OCI-LY1 (cell line): ENCODE results near the gene MTRFR.
"Not testable (repeated sequence)": the region's sequence is repeated elsewhere in the genome, so short reads cannot be mapped to it uniquely, and the experiment has no call there.

Experiments
- H2AFZ ChIP-seq: fragments of 200-600 bp; sonication (generic), shearing (Covaris generic); 2 replicates; pipeline ENCODE4 v1.6.0; 2014; ENCODE audit warnings: antibody characterized with exemption, mild to moderate bottlenecking, low read length
- H3F3A ChIP-seq: fragments of 200-600 bp; sonication (generic), shearing (Covaris generic); 2 replicates; pipeline ENCODE4 v1.6.0; 2014; ENCODE audit warnings: mild to moderate bottlenecking, antibody characterized with exemption, low read length, moderate library complexity; ENCODE audit not compliant: insufficient read depth
- H3K27ac ChIP-seq: fragments of 200-600 bp; sonication (generic); 2 replicates; pipeline ENCODE4 v1.5.1; 2014; ENCODE audit warnings: low read length, mixed run types, mild to moderate bottlenecking, low read depth; ENCODE audit not compliant: poor library complexity, severe bottlenecking
- H3K27me3 ChIP-seq: fragments of 200-600 bp; sonication (generic); 2 replicates; pipeline ENCODE4 v1.6.0; 2014; ENCODE audit warnings: antibody characterized with exemption, mild to moderate bottlenecking, low read length, moderate library complexity; ENCODE audit not compliant: insufficient read depth
- H3K36me3 ChIP-seq: fragments of 200-600 bp; sonication (generic); 2 replicates; pipeline ENCODE4 v1.6.1; 2014; ENCODE audit warnings: mild to moderate bottlenecking, antibody characterized with exemption, low read length, moderate library complexity, mixed read lengths; ENCODE audit not compliant: insufficient read depth
- H3K4me1 ChIP-seq: fragments of 200-600 bp; sonication (generic); 2 replicates; pipeline ENCODE4 v1.5.1; 2014; ENCODE audit warnings: mild to moderate bottlenecking, low read length, moderate library complexity; ENCODE audit not compliant: insufficient read depth, severe bottlenecking
- H3K4me2 ChIP-seq: fragments of 200-600 bp; sonication (generic), shearing (Covaris generic); 2 replicates; pipeline ENCODE4 v1.6.1; 2014; ENCODE audit warnings: low read length
- H3K4me3 ChIP-seq: fragments of 200-600 bp; sonication (generic); 2 replicates; pipeline ENCODE4 v1.5.1; 2014; ENCODE audit warnings: low read length, low read depth, mild to moderate bottlenecking, mixed read lengths; ENCODE audit not compliant: poor library complexity, severe bottlenecking
- H3K79me2 ChIP-seq: fragments of 200-600 bp; shearing (Covaris generic); 2 replicates; pipeline ENCODE4 v1.6.1; 2016; ENCODE audit warnings: mixed run types, low read length, mixed read lengths; ENCODE audit not compliant: insufficient read depth
- H3K9ac ChIP-seq: fragments of 200-600 bp; sonication (generic), shearing (Covaris generic); 2 replicates; pipeline ENCODE4 v1.6.1; 2014; ENCODE audit warnings: mild to moderate bottlenecking, low read length, mixed read lengths
- H3K9me2 ChIP-seq: fragments of 200-600 bp; sonication (generic), shearing (Covaris generic); 2 replicates; pipeline ENCODE4 v1.6.1; 2014; ENCODE audit warnings: low read depth, mild to moderate bottlenecking, low read length, mixed read lengths
- H3K9me3 ChIP-seq: fragments of 200-600 bp; shearing (Covaris generic); 2 replicates; pipeline ENCODE4 v1.6.1; 2014; ENCODE audit warnings: low read length, mixed read lengths
- H4K20me1 ChIP-seq: fragments of 200-600 bp; sonication (generic), shearing (Covaris generic); 2 replicates; pipeline ENCODE4 v1.6.0; 2016; ENCODE audit warnings: mild to moderate bottlenecking, low read length; ENCODE audit not compliant: insufficient read depth
- EZH2 ChIP-seq: fragments of 200-600 bp; sonication (generic), shearing (Covaris generic); IDR thresholded peaks from 2 replicates; pipeline ENCODE4 v1.8.0; 2017; ENCODE audit warnings: borderline replicate concordance, mixed run types, mild to moderate bottlenecking, antibody characterized with exemption, low read length, moderate library complexity, mixed read lengths
- TF ChIP-seq, protein P1 (sequence below): fragments of 200-600 bp; sonication (generic), shearing (Covaris generic); IDR thresholded peaks from 2 replicates; pipeline ENCODE4 v1.5.1; 2017; ENCODE audit warnings: mild to moderate bottlenecking, antibody characterized with exemption, low read length, moderate library complexity, mixed read lengths

MTRFR gene

GRCh38 chr12:123200414-123200813 is 32.8 kb upstream of the MTRFR start:
- Histone ChIP-seq H4K20me1 (no peaks in the 10 kb centered on the region), H3K27me3 (no peaks in the 10 kb centered on the region), H3K4me1 (no peaks in the 10 kb centered on the region), H3K36me3 (peaks cover 90% of the 10 kb centered on the region), H3K9me2 (no peaks in the 10 kb centered on the region), H3K9ac (no peak overlapping the region), H3K4me2 (no peak overlapping the region), H2AFZ (no peak overlapping the region), H3K79me2 (no peaks in the 10 kb centered on the region), H3K27ac (no peak overlapping the region), H3F3A (no peaks in the 10 kb centered on the region), H3K9me3 (no peaks in the 10 kb centered on the region), H3K4me3 (no peak overlapping the region)
- TF ChIP-seq EZH2 = no peak
- TF ChIP-seq, protein P1, sequence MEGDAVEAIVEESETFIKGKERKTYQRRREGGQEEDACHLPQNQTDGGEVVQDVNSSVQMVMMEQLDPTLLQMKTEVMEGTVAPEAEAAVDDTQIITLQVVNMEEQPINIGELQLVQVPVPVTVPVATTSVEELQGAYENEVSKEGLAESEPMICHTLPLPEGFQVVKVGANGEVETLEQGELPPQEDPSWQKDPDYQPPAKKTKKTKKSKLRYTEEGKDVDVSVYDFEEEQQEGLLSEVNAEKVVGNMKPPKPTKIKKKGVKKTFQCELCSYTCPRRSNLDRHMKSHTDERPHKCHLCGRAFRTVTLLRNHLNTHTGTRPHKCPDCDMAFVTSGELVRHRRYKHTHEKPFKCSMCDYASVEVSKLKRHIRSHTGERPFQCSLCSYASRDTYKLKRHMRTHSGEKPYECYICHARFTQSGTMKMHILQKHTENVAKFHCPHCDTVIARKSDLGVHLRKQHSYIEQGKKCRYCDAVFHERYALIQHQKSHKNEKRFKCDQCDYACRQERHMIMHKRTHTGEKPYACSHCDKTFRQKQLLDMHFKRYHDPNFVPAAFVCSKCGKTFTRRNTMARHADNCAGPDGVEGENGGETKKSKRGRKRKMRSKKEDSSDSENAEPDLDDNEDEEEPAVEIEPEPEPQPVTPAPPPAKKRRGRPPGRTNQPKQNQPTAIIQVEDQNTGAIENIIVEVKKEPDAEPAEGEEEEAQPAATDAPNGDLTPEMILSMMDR = no peak

- H3K27me3 ChIP-seq, H3K9me3 ChIP-seq, H3K4me2 ChIP-seq, H3F3A ChIP-seq, H3K9me2 ChIP-seq, H3K4me1 ChIP-seq, H3K79me2 ChIP-seq, H3K27ac ChIP-seq, H2AFZ ChIP-seq, H4K20me1 ChIP-seq, H3K9ac ChIP-seq, H3K4me3 ChIP-seq: not testable (repeated sequence)
- peaks cover 83% of the 10 kb centered on the region for H3K36me3 ChIP-seq
Measured at GRCh38 chr12:123206794-123207193, 26.4 kb upstream of the MTRFR start.

- not testable (repeated sequence) for H3K27ac ChIP-seq, H3K9ac ChIP-seq, H3F3A ChIP-seq, H3K4me3 ChIP-seq, H3K79me2 ChIP-seq, H3K4me2 ChIP-seq, H3K9me3 ChIP-seq, H3K9me2 ChIP-seq, H4K20me1 ChIP-seq, H2AFZ ChIP-seq, H3K4me1 ChIP-seq, H3K27me3 ChIP-seq
- H3K36me3 ChIP-seq = peaks cover 79% of the 10 kb centered on the region
Measured at GRCh38 chr12:123207815-123208214, 25.4 kb upstream of the MTRFR start.

- Histone ChIP-seq H3K4me3 (no peak overlapping the region), H3K4me2 (no peak overlapping the region), H2AFZ (no peak overlapping the region), H4K20me1 (no peaks in the 10 kb centered on the region), H3K9ac (no peak overlapping the region), H3K27me3 (no peaks in the 10 kb centered on the region), H3K27ac (no peak overlapping the region), H3K36me3 (peaks cover 82% of the 10 kb centered on the region), H3K9me3 (no peaks in the 10 kb centered on the region), H3K4me1 (peaks cover 6% of the 10 kb centered on the region), H3F3A (no peaks in the 10 kb centered on the region), H3K79me2 (peaks cover 18% of the 10 kb centered on the region), H3K9me2 (no peaks in the 10 kb centered on the region)
- no peak for TF ChIP-seq EZH2
- TF ChIP-seq, protein P1 = no peak
Measured at GRCh38 chr12:123223241-123223668, 10.0 kb upstream of the MTRFR start.
